ENCODE data around the gene TNNC2. TPM values are rescaled to one million over a fixed set of nuclear protein-coding genes. Genes with fewer than 3 reads are reported as not detected.

TNNC2 gene
- polyA plus RNA-seq, 2 of the 4 experiments (the other 2 are of a cell fraction) = 0.23 TPM; not detected in 1

- DNase-seq (ENCODE audit: low read depth in 1 of 2, low spot score in 1 of 2) (no peak), ATAC-seq (no peak; a peak in 1 of 6 replicates), FAIRE-seq (no peak)
- H3K4me2 ChIP-seq = no peak overlapping the region
- no peak overlapping the region for H3K4me3 ChIP-seq
- no peaks in the 10 kb centered on the region for H3K9me3 ChIP-seq
- TF ChIP-seq MYC (IDR thresholded peaks at IDR 0.05; ENCODE audit: borderline replicate concordance, low read length) (no peak), EHF (CRISPR knock-in tag; IDR thresholded peaks at IDR 0.05) (no peak), ZFP36 (IDR thresholded peaks at IDR 0.05; ENCODE audit: borderline replicate concordance, partially characterized antibody) (no peak), PHF8 (IDR thresholded peaks at IDR 0.05; ENCODE audit: borderline replicate concordance, low read depth) (no peak), MAX (IDR thresholded peaks at IDR 0.05) (no peak), MAFK (IDR thresholded peaks at IDR 0.05; ENCODE audit: partially characterized antibody) (no peak), CHD2 (IDR thresholded peaks at IDR 0.05; ENCODE audit: low read length, partially characterized antibody) (no peak), CBX2 (IDR thresholded peaks at IDR 0.05; ENCODE audit: borderline replicate concordance, low read depth) (no peak), MAZ (IDR thresholded peaks at IDR 0.05; ENCODE audit: borderline replicate concordance, low read depth, low read length) (no peak)
- no peak overlapping the region for H3K27ac ChIP-seq
- no peaks in the 10 kb centered on the region for H3K4me1 ChIP-seq
- ChIA-PET CTCF (interaction anchor here (0.6 to 2.2 kb wide), 6 partner anchors 10 to 156 kb away, joined by 3 to 6 read pairs (median 4); no protein-coding TSS in a partner anchor), POLR2A (interaction anchor here (0.6 kb wide), 1 partner anchor 40 kb away, joined by 3 read pairs; the partner anchor contains the start of gene ZSWIM1)
- 97% methylated on average over 9 of the region's 10 CpGs for WGBS (ENCODE audit: missing lambda C conversion rate)
Measured at GRCh38 chr20:45841407-45842129, 14.5 kb upstream of the TNNC2 start.

GRCh38 chr20:45840700-45841198 lies 13.6 kb upstream of the TNNC2 start:
- no peaks in the 10 kb centered on the region for H3K4me1 ChIP-seq
- ATAC-seq (no peak; a peak in 1 of 6 replicates), FAIRE-seq (no peak), DNase-seq (ENCODE audit: low read depth in 1 of 2, low spot score in 1 of 2) (no peak)
- no peak for TF ChIP-seq MAFK (IDR thresholded peaks at IDR 0.05; ENCODE audit: partially characterized antibody)
- TF ChIP-seq ZFP36 (IDR thresholded peaks at IDR 0.05; ENCODE audit: borderline replicate concordance, partially characterized antibody) = no peak
- no peak for TF ChIP-seq ESRRA (IDR thresholded peaks at IDR 0.05; ENCODE audit: borderline replicate concordance, low read length)
- TF ChIP-seq SREBF2 (IDR thresholded peaks at IDR 0.05) = no peak
- TF ChIP-seq CEBPB (IDR thresholded peaks at IDR 0.05) = no peak
- TF ChIP-seq EP300 (IDR thresholded peaks at IDR 0.05) = no peak
- TF ChIP-seq E2F6 (IDR thresholded peaks at IDR 0.05; ENCODE audit: borderline replicate concordance, low read depth) = no peak
- no peak for TF ChIP-seq RCOR1 (IDR thresholded peaks at IDR 0.05; ENCODE audit: low read depth, low read length)
- no peak for TF ChIP-seq ZNF302 (CRISPR knock-in tag; IDR thresholded peaks at IDR 0.05)
- no peak for TF ChIP-seq MAZ (IDR thresholded peaks at IDR 0.05; ENCODE audit: borderline replicate concordance, low read depth, low read length)
- TF ChIP-seq POLR2AphosphoS2 (conservative IDR thresholded peaks at IDR 0.05; ENCODE audit: low read length) = no peak
- no peak for TF ChIP-seq PHF8 (IDR thresholded peaks at IDR 0.05; ENCODE audit: borderline replicate concordance, low read depth)
- no peak for TF ChIP-seq CTCF (IDR thresholded peaks at IDR 0.05)
- no peak overlapping the region for H3K4me2 ChIP-seq
- H3K9me3 ChIP-seq = no peaks in the 10 kb centered on the region
- ChIA-PET POLR2A (interaction anchor here (1.7 kb wide), 1 partner anchor 40 kb away, joined by 5 read pairs; no protein-coding TSS in a partner anchor), CTCF (interaction anchor here (0.6 to 2.2 kb wide), 3 partner anchors 27 to 157 kb away, joined by 3 to 6 read pairs (median 6); no protein-coding TSS in a partner anchor)
- H3K4me3 ChIP-seq = no peak overlapping the region
- no peak overlapping the region for H3K27ac ChIP-seq
- WGBS (ENCODE audit: missing lambda C conversion rate) = 93% methylated on average over 15 of the region's 25 CpGs

- Histone ChIP-seq H3K27ac (no peak overlapping the region), H3K9me3 (no peaks in the 10 kb centered on the region), H3K4me1 (peaks cover 17% of the 10 kb centered on the region; the same call in 2 of the 3 replicates), H3K4me3 (no peak overlapping the region), H3K4me2 (no peak overlapping the region)
- DNase-seq (ENCODE audit: low read depth in 1 of 2, low spot score in 1 of 2) = no peak
- TF ChIP-seq USF2 (IDR thresholded peaks at IDR 0.05) (no peak), HOXA7 (CRISPR knock-in tag; IDR thresholded peaks at IDR 0.05) (no peak), HDAC2 (IDR thresholded peaks at IDR 0.05) (no peak), HEYL (CRISPR knock-in tag; IDR thresholded peaks at IDR 0.05) (no peak), GATA3 (IDR thresholded peaks at IDR 0.05; ENCODE audit: borderline replicate concordance) (no peak), ZC3H11A (IDR thresholded peaks at IDR 0.05) (no peak), RARB (CRISPR knock-in tag; IDR thresholded peaks at IDR 0.05) (no peak), KDM5A (IDR thresholded peaks at IDR 0.05) (no peak), NFE2L2 (conservative IDR thresholded peaks at IDR 0.05; ENCODE audit: low read length) (no peak), KDM1A (IDR thresholded peaks at IDR 0.05; ENCODE audit: low read depth) (no peak), MAX (IDR thresholded peaks at IDR 0.05) (no peak), JUNB (IDR thresholded peaks at IDR 0.05) (no peak)
- ChIA-PET POLR2A (no interaction called here), CTCF (interaction anchor here (1.3 to 1.8 kb wide), 3 partner anchors 9 to 177 kb away, joined by 3 to 6 read pairs (median 3); no protein-coding TSS in a partner anchor)
- ATAC-seq = no peak
- FAIRE-seq = no peak
- 83% methylated on average over 1 of the region's 1 CpG for WGBS (ENCODE audit: missing lambda C conversion rate)
Measured at GRCh38 chr20:45836841-45837240, 9.7 kb upstream of the TNNC2 start.
